ENCODE results near the gene SCAPER. TPM values are rescaled to one million over a fixed set of nuclear protein-coding genes. Genes with fewer than 3 reads are reported as not detected.
"Not testable (repeated sequence)": the region's sequence is repeated elsewhere in the genome, so short reads cannot be mapped to it uniquely, and the experiment has no call there.

The SCAPER gene
- total RNA-seq, 1 donor, result 9.1 TPM

DNA sequence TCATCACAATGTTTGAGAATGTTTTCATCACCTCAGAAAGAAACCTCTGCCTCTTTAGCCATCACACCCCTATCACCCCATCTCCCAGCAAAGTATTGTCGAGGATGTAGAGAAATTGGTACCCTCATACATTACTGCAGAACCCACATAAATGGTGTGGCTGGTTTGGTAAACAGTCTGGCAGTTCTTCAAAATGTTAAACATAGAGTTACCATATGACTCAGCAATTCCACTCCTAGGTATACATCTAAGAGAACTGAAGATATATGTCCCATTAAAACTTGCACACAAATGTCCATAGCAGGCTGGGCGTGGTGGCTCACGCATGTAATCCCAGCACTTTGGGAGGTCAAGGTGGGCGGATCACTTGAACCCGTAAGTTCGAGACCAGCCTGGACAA is 585.1 kb downstream of the SCAPER start:
- no peak for TF ChIP-seq CTCF (IDR thresholded peaks at IDR 0.05; ENCODE audit: insufficient read depth, low read depth, low read length)
- no peak overlapping the region for H3K4me3 ChIP-seq (ENCODE audit: low read depth, low read length)
- DNase-seq (ENCODE audit: low read depth), result no peak

GRCh38 chr15:76313731-76314130 is 591.4 kb downstream of the SCAPER start:
- no peak for DNase-seq (ENCODE audit: low read depth)
- H3K4me3 ChIP-seq (ENCODE audit: low read depth, low read length), result no peak overlapping the region
- TF ChIP-seq CTCF (IDR thresholded peaks at IDR 0.05; ENCODE audit: insufficient read depth, low read depth, low read length), result no peak

DNA sequence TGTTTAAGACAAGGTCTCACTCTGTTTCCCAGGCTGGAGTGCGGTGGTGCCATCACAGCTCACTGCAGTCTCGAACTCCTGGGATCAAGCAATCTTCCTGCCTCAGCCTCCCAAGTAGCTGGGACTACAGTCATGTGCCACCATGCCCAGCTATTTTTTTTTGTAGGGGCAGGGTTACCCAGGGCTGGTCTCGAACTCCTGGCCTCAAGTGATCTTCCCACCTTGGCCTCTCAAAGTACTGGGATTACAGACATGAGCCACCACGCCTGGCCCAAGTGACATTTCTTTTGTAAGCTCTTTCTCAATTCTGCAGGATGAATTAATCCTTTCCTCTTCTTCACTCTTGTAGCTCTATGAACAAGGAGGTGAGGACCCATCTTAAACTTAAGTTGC is 592.0 kb downstream of the SCAPER start:
- H3K4me3 ChIP-seq (ENCODE audit: low read depth, low read length); DNase-seq (ENCODE audit: low read depth): not testable (repeated sequence)

GRCh38 chr15:76312540-76313174 is 592.5 kb downstream of the SCAPER start:
- peak; percentile 62 for DNase-seq (ENCODE audit: low read depth)
- no peak for TF ChIP-seq CTCF (IDR thresholded peaks at IDR 0.05; ENCODE audit: insufficient read depth, low read depth, low read length)
- no peak overlapping the region for H3K4me3 ChIP-seq (ENCODE audit: low read depth, low read length)

- H3K4me3 ChIP-seq (ENCODE audit: low read depth, low read length), result peak within 1 kb of the TSS; percentile 96
- DNase-seq (ENCODE audit: low read depth), result peak; percentile 96
- no peak for TF ChIP-seq CTCF (IDR thresholded peaks at IDR 0.05; ENCODE audit: insufficient read depth, low read depth, low read length)
Measured at GRCh38 chr15:76311100-76311953, 593.8 kb downstream of the SCAPER start, which contains the start of gene ETFA. Gene ETFA, minus strand, starts transcription at chr15:76311469. Its CDS starts 81 bp downstream, at chr15:76311388.

DNA sequence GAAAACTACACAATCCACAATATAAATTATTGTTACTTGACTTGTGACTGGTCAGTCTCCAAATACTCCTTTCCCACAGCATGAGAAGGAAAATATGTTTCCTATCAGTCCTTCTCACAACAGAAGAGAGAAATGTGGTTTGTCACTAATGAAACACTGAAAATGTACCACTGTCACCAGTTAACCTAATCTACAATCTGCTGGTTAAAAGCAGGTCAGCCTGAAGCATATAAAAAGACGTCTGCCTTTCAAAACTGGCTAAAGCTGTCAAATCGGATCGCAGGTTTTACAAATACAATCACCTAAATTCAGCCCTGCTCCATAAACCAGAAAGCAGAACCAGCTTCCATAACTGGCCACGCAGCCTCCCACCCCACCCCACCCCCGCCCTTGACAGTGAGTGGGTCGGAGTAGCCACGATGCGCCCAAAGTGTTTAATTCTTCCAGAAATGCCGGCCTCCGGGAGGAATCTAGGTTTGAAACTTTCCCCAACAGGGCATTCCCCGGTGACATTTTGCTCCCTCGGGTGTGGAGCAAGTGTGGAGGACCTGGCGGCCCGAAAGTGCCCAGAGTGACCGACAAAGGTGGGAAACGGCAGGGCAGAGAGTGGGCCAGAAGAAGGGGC is 594.6 kb downstream of the SCAPER start:
- no peak for TF ChIP-seq CTCF (IDR thresholded peaks at IDR 0.05; ENCODE audit: insufficient read depth, low read depth, low read length)
- peak; percentile 34 for DNase-seq (ENCODE audit: low read depth)
- H3K4me3 ChIP-seq (ENCODE audit: low read depth, low read length), result peak overlapping the region; percentile 96
